Upper lobe of left lung (tissue), 4 donors: ENCODE data around the gene EPS8.

ENCODE experiments used
- POLR2A ChIP-seq, 4 donors: fragments of 450-650 bp; IDR thresholded peaks; one replicate each; pipeline ENCODE4 v1.5.1; 2016 to 2017; ENCODE audit warnings: antibody characterized with exemption in 4 of 4, mild to moderate bottlenecking in 2 of 4
- TF ChIP-seq, protein P1 (sequence below), 6 experiments: fragments of 450-650 bp in 4 of 6; fragments of 200-600 bp in 2 of 6; sonication (generic) in 2 of 6; IDR thresholded peaks; one replicate each; pipeline ENCODE4 v1.5.1; 2016 to 2019; ENCODE audit warnings: antibody characterized with exemption in 6 of 6

DNA sequence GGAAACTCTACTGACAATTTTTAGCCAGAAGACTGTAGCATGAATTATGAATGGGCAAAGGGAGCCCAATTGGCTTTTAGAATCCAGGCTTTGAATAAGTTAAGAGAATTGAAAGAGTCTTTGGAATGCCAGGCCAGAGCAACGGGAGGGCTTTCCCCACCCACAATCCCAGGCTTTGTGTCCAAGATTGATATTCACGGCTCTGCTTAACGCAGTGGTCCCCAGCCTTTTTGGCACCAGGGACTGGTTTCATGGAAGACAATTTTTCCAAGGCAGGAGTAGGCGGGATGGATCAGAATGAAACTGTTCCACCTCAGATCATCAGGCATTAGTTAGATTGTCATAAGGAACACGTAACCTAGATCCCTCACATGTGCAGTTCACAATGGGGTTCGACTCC, 79.6 kb downstream of the EPS8 start:
- TF ChIP-seq, protein P1, sequence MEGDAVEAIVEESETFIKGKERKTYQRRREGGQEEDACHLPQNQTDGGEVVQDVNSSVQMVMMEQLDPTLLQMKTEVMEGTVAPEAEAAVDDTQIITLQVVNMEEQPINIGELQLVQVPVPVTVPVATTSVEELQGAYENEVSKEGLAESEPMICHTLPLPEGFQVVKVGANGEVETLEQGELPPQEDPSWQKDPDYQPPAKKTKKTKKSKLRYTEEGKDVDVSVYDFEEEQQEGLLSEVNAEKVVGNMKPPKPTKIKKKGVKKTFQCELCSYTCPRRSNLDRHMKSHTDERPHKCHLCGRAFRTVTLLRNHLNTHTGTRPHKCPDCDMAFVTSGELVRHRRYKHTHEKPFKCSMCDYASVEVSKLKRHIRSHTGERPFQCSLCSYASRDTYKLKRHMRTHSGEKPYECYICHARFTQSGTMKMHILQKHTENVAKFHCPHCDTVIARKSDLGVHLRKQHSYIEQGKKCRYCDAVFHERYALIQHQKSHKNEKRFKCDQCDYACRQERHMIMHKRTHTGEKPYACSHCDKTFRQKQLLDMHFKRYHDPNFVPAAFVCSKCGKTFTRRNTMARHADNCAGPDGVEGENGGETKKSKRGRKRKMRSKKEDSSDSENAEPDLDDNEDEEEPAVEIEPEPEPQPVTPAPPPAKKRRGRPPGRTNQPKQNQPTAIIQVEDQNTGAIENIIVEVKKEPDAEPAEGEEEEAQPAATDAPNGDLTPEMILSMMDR (IDR thresholded peaks at IDR 0.05) = no peak
- TF ChIP-seq POLR2A (IDR thresholded peaks at IDR 0.05) = no peak
